ENCODE results near the gene FFAR1.

FFAR1 gene

GRCh38 chr19:35337984-35338296, 9.8 kb upstream of the FFAR1 start:
- Histone ChIP-seq H3K4me1 (ENCODE audit: insufficient read depth, low read length) (no peaks in the 10 kb centered on the region), H4K20me1 (ENCODE audit: insufficient read depth, low read length) (no peaks in the 10 kb centered on the region), H3K9ac (ENCODE audit: low read depth, low read length) (no peak overlapping the region), H3K36me3 (ENCODE audit: insufficient read depth, low read length) (no peaks in the 10 kb centered on the region), H3K27me3 (ENCODE audit: insufficient read depth, low read length, poor library complexity) (no peaks in the 10 kb centered on the region), H2AFZ (ENCODE audit: low read depth, low read length) (no peak overlapping the region), H3K4me2 (ENCODE audit: insufficient read depth, low read length) (no peak overlapping the region), H3K79me2 (ENCODE audit: insufficient read depth, low read length) (no peaks in the 10 kb centered on the region), H3K9me3 (ENCODE audit: insufficient read depth, low read length, severe bottlenecking) (no peaks in the 10 kb centered on the region), H3K4me3 (ENCODE audit: low read depth in 1 of 2, low read length in 2 of 2) (no peak overlapping the region), H3K27ac (ENCODE audit: low read length) (no peak overlapping the region)
- ATAC-seq (ENCODE audit: insufficient read depth, low read depth) (no peak), DNase-seq (no peak)
- TF ChIP-seq, protein P1, sequence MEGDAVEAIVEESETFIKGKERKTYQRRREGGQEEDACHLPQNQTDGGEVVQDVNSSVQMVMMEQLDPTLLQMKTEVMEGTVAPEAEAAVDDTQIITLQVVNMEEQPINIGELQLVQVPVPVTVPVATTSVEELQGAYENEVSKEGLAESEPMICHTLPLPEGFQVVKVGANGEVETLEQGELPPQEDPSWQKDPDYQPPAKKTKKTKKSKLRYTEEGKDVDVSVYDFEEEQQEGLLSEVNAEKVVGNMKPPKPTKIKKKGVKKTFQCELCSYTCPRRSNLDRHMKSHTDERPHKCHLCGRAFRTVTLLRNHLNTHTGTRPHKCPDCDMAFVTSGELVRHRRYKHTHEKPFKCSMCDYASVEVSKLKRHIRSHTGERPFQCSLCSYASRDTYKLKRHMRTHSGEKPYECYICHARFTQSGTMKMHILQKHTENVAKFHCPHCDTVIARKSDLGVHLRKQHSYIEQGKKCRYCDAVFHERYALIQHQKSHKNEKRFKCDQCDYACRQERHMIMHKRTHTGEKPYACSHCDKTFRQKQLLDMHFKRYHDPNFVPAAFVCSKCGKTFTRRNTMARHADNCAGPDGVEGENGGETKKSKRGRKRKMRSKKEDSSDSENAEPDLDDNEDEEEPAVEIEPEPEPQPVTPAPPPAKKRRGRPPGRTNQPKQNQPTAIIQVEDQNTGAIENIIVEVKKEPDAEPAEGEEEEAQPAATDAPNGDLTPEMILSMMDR (IDR thresholded peaks at IDR 0.05; ENCODE audit: borderline replicate concordance, extremely low read depth, low read length, poor library complexity, severe bottlenecking), result no peak
- TF ChIP-seq EZH2 (IDR thresholded peaks at IDR 0.05; ENCODE audit: borderline replicate concordance, low read depth, low read length, severe bottlenecking), result no peak

- Histone ChIP-seq H3K27me3 (ENCODE audit: insufficient read depth, low read length, poor library complexity) (no peaks in the 10 kb centered on the region), H3K4me3 (ENCODE audit: low read depth in 1 of 2, low read length in 2 of 2) (no peak overlapping the region), H3K27ac (ENCODE audit: low read length) (no peak overlapping the region), H3K4me2 (ENCODE audit: insufficient read depth, low read length) (no peak overlapping the region), H3K79me2 (ENCODE audit: insufficient read depth, low read length) (no peaks in the 10 kb centered on the region), H3K36me3 (ENCODE audit: insufficient read depth, low read length) (no peaks in the 10 kb centered on the region), H2AFZ (ENCODE audit: low read depth, low read length) (no peak overlapping the region), H3K9me3 (ENCODE audit: insufficient read depth, low read length, severe bottlenecking) (no peaks in the 10 kb centered on the region), H3K4me1 (ENCODE audit: insufficient read depth, low read length) (no peaks in the 10 kb centered on the region), H4K20me1 (ENCODE audit: insufficient read depth, low read length) (no peaks in the 10 kb centered on the region), H3K9ac (ENCODE audit: low read depth, low read length) (no peak overlapping the region)
- ATAC-seq (ENCODE audit: insufficient read depth, low read depth) (no peak), DNase-seq (no peak)
- no peak for TF ChIP-seq EZH2 (IDR thresholded peaks at IDR 0.05; ENCODE audit: borderline replicate concordance, low read depth, low read length, severe bottlenecking)
- TF ChIP-seq, protein P1 (IDR thresholded peaks at IDR 0.05; ENCODE audit: borderline replicate concordance, extremely low read depth, low read length, poor library complexity, severe bottlenecking), result no peak
These were observed 7.3 kb upstream of the FFAR1 start for GRCh38 chr19:35340431-35340830.

DNA sequence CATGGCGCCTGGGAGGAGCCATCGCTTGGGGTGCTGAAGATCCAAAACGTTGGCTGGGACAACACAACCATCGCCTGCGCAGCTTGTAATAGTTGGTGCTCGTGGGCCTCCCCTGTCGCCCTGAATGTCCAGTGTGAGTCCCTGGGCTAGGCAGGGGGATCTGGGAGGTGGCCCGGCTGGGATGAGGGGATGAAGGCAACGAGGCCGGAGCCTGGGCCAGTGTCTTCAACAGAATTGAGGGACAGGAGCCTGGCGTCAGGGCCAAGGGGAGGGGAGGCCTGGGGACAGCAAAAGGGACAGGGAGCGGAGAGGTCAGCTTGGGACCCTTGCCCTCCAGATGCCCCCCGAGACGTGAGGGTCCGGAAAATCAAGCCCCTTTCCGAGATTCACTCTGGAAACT, 6.7 kb upstream of the FFAR1 start:
- no peaks in the 10 kb centered on the region for H3K79me2 ChIP-seq (ENCODE audit: insufficient read depth, low read length)
- no peak overlapping the region for H3K27ac ChIP-seq (ENCODE audit: low read length)
- TF ChIP-seq, protein P1 (IDR thresholded peaks at IDR 0.05; ENCODE audit: borderline replicate concordance, extremely low read depth, low read length, poor library complexity, severe bottlenecking), result no peak
- TF ChIP-seq EZH2 (IDR thresholded peaks at IDR 0.05; ENCODE audit: borderline replicate concordance, low read depth, low read length, severe bottlenecking), result no peak
- H3K9ac ChIP-seq (ENCODE audit: low read depth, low read length), result no peak overlapping the region
- peaks cover 3% of the 10 kb centered on the region for H3K27me3 ChIP-seq (ENCODE audit: insufficient read depth, low read length, poor library complexity)
- no peak overlapping the region for H2AFZ ChIP-seq (ENCODE audit: low read depth, low read length)
- H3K9me3 ChIP-seq (ENCODE audit: insufficient read depth, low read length, severe bottlenecking), result no peaks in the 10 kb centered on the region
- no peak overlapping the region for H3K4me3 ChIP-seq (ENCODE audit: low read depth in 1 of 2, low read length in 2 of 2)
- no peaks in the 10 kb centered on the region for H3K36me3 ChIP-seq (ENCODE audit: insufficient read depth, low read length)
- DNase-seq (no peak), ATAC-seq (ENCODE audit: insufficient read depth, low read depth) (no peak)
- H3K4me1 ChIP-seq (ENCODE audit: insufficient read depth, low read length), result no peaks in the 10 kb centered on the region
- H4K20me1 ChIP-seq (ENCODE audit: insufficient read depth, low read length), result no peaks in the 10 kb centered on the region
- H3K4me2 ChIP-seq (ENCODE audit: insufficient read depth, low read length), result no peak overlapping the region

All from DND-41 (cell line).